ENCODE measurements around the gene TNPO3.

DNA sequence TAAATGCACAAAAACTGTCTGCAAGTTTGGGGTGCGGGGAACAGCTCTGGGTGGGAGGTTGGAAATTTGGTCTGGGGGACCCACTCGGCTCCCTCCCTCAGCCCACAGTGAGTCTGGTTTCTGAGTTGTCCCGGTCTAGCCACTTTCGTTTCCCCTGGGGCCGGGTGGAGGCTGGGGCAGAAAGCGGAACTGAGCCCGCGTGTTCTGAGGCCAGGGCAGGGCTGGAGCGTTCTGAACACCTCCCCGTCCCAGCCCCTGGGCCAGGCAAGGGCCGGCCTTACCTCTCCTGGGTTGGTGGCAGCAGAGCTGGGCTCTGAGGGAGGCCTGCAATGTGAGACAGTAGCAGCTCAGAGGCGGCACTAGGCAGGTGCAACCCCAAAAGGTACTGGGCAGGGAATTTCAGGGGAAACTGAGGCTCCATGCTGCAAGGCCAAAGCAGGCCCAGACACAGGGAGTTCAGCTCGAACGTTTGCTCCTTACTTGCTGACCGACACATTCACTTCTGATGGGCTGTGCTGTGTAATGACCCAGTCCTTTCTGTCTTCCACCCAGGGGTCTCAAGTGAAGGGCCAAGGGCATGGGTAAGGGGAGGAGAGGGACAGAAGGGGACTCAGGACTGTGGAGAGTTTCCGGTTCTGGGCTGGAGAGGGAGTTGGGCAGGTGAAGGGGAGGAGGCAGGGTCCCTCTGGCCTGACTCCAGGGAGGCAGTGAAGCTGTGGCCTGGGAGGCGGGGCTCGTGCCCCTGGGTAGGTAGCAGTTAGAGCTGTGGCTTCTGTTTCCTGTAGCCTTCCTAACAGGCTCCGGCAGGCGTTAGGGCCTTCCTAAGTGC lies 114.2 kb downstream of the TNPO3 start:
- TF ChIP-seq, protein P1, sequence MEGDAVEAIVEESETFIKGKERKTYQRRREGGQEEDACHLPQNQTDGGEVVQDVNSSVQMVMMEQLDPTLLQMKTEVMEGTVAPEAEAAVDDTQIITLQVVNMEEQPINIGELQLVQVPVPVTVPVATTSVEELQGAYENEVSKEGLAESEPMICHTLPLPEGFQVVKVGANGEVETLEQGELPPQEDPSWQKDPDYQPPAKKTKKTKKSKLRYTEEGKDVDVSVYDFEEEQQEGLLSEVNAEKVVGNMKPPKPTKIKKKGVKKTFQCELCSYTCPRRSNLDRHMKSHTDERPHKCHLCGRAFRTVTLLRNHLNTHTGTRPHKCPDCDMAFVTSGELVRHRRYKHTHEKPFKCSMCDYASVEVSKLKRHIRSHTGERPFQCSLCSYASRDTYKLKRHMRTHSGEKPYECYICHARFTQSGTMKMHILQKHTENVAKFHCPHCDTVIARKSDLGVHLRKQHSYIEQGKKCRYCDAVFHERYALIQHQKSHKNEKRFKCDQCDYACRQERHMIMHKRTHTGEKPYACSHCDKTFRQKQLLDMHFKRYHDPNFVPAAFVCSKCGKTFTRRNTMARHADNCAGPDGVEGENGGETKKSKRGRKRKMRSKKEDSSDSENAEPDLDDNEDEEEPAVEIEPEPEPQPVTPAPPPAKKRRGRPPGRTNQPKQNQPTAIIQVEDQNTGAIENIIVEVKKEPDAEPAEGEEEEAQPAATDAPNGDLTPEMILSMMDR (IDR thresholded peaks at IDR 0.05): no peak
- no peak for TF ChIP-seq POLR2A (IDR thresholded peaks at IDR 0.05)
- TF ChIP-seq POLR2AphosphoS5 (IDR thresholded peaks at IDR 0.05): no peak

Data from breast epithelium (tissue), 3 donors.